ENCODE data around the gene NXT1. TPM values are rescaled to one million over a fixed set of nuclear protein-coding genes. Genes with fewer than 3 reads are reported as not detected.
A peak's percentile ranks its signal among the peaks of the same experiment; 100 is the strongest.

NXT1 gene
- 10 to 100 TPM; 16.5 to 43.4 (median 22.8) TPM for total RNA-seq

DNA sequence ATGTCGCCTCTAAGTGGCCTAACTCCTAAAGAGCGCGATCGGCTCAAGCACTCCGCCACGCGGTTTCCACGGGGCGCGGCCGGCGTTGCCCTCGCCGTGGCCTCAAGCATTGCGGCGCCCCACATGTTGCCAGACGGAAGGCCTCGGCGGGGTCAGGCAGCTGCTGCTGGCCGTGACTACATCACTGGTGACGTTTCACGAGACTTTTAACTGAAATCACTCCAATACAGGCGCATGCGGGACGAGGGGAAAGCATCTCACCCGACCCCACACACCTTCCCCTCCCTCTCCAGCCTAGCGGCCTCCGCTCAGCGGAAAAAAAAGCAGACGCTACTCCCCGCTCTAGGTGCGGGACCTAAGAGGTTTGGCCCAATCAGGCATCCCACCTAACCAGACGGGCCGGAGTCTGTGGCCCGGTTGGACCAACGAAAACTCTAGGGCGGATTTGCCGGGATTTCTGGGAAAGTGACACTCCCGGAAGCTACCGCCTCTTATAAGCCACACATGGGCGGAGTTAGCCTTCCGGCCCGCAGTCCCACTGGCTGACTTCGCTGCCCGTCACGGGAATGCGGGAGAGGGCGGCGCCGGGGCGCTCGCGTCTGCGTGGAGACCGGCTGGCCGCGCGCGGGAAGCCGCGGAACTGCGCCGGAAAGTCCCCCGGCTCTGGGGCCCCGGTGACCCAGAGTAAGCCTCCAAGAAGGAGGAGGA lies at the start of gene NXT1:
NXT1 (plus strand) TSS at position 596 of the 708 bp plus-strand sequence. CDS start 3,251 bp downstream, outside the sequence.
- H3K9me3 ChIP-seq = no peaks in the 10 kb centered on the region
- DNase-seq = peak; percentile 98
- in situ Hi-C loops (cut with MboI; ENCODE audit: low pct_ligation_motif_present in 1 of 4, low pct_unique_long_range_greater_than_20kb in 1 of 4, low sequenced_read_pairs in 3 of 4) (no loop called here), intact Hi-C loops (cut with DNase I; ENCODE audit: low total_unique reads) (loop anchor here (10.0 kb wide), 2 partner anchors 284 to 1894 kb away; partner anchors contain the start of genes CST3 and PYGB)
- no peaks in the 10 kb centered on the region for H3K27me3 ChIP-seq
- TF ChIP-seq, protein P1, sequence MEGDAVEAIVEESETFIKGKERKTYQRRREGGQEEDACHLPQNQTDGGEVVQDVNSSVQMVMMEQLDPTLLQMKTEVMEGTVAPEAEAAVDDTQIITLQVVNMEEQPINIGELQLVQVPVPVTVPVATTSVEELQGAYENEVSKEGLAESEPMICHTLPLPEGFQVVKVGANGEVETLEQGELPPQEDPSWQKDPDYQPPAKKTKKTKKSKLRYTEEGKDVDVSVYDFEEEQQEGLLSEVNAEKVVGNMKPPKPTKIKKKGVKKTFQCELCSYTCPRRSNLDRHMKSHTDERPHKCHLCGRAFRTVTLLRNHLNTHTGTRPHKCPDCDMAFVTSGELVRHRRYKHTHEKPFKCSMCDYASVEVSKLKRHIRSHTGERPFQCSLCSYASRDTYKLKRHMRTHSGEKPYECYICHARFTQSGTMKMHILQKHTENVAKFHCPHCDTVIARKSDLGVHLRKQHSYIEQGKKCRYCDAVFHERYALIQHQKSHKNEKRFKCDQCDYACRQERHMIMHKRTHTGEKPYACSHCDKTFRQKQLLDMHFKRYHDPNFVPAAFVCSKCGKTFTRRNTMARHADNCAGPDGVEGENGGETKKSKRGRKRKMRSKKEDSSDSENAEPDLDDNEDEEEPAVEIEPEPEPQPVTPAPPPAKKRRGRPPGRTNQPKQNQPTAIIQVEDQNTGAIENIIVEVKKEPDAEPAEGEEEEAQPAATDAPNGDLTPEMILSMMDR (IDR thresholded peaks at IDR 0.05) = no peak
- TF ChIP-seq POLR2AphosphoS5 (IDR thresholded peaks at IDR 0.05) = peak; percentile 93 to 95 (median 93)
- peak; percentile 86 for TF ChIP-seq POLR2A (IDR thresholded peaks at IDR 0.05)
- no peak for TF ChIP-seq EP300 (IDR thresholded peaks at IDR 0.05; ENCODE audit: low read depth)
- H3K4me3 ChIP-seq = peak within 1 kb of the TSS; percentile 72 to 98 (median 84)
- peaks cover 16 to 30% (median 18%) of the 10 kb centered on the region in 4 donors for H3K4me1 ChIP-seq
- H3K27ac ChIP-seq = peak within 1 kb of the TSS; percentile 98 to 100 (median 99)
- WGBS, 2 donors (ENCODE audit: low coverage in 1 of 2) = 1% methylated on average over 60 of the region's 65 CpGs; no CpG with 5 or more reads in 1 of the 2 donors
- H3K36me3 ChIP-seq = no peaks in the 10 kb centered on the region

DNA sequence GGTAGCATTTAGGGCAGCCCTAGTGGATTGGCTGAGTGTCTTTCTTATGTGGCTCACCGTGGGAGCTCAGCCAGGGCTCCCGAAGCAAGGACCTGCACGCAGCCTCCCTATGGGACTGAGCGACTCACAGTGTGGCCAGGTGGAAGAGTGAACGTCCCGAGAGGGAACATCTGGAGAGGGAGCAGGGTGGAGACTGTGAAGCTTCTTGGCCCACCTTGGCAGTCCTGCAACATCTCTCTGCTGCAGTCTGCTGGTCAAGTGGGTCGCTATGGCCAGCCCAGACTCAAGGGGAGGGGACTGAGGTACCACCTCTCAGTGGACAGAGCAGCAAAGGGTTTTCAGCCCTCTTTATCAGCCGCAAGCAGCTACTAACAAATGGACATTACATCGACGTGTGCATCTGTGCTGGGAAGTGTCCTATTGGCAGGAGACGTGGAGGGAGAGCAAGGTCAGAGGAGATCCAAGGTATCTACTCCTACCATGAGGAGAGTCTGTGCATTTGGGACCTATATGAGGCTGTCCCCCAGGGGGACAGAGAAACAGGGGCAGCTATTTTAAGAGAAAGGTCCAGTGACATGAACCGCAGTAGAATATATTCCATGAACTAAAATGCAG lies 49.0 kb upstream of the NXT1 start:
- in situ Hi-C loops (cut with MboI; ENCODE audit: low pct_ligation_motif_present in 1 of 4, low pct_unique_long_range_greater_than_20kb in 1 of 4, low sequenced_read_pairs in 3 of 4) = no loop called here
- no peak for DNase-seq
- WGBS, 2 donors (ENCODE audit: low coverage in 1 of 2) = 89% methylated on average over 12 of the region's 12 CpGs; no CpG with 5 or more reads in 1 of the 2 donors
- Histone ChIP-seq H3K27me3 (no peaks in the 10 kb centered on the region), H3K9me3 (no peaks in the 10 kb centered on the region), H3K36me3 (no peaks in the 10 kb centered on the region), H3K4me3 (no peak overlapping the region), H3K4me1 (no peaks in the 10 kb centered on the region), H3K27ac (no peak overlapping the region)
- intact Hi-C loops (cut with DNase I; ENCODE audit: low total_unique reads) = no loop called here
- TF ChIP-seq, protein P1 (IDR thresholded peaks at IDR 0.05) = no peak
- no peak for TF ChIP-seq EP300 (IDR thresholded peaks at IDR 0.05; ENCODE audit: low read depth)
- TF ChIP-seq POLR2AphosphoS5 (IDR thresholded peaks at IDR 0.05) = no peak
- TF ChIP-seq POLR2A (IDR thresholded peaks at IDR 0.05) = no peak

DNA sequence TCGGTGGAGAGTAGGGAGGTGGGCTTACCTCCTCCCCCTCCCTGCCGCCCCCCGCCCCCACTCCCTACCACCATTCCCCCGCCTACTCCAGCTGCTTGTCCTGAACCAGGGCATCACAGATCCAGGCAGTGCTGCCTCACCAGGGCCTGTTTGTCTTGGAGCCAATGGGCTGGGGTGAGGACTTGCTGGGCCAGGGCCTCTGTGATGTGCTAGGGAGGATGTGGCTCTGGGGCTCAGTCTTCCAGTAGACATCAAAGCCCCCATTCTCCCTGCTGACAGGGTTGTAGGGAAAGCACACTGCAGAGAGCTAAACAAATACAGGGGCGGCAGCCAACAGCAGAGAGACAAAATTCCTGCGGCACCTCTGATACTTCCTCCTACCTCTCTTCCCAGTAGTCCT lies 48.2 kb upstream of the NXT1 start:
- Histone ChIP-seq H3K9me3 (no peaks in the 10 kb centered on the region), H3K4me3 (no peak overlapping the region), H3K27me3 (no peaks in the 10 kb centered on the region), H3K36me3 (no peaks in the 10 kb centered on the region), H3K27ac (no peak overlapping the region), H3K4me1 (no peaks in the 10 kb centered on the region)
- no peak for DNase-seq
- WGBS, 2 donors (ENCODE audit: low coverage in 1 of 2) = 76 to 82% methylated on average over 2 to 6 of the region's 6 CpGs
- TF ChIP-seq EP300 (IDR thresholded peaks at IDR 0.05; ENCODE audit: low read depth) (no peak), POLR2A (IDR thresholded peaks at IDR 0.05) (no peak), POLR2AphosphoS5 (IDR thresholded peaks at IDR 0.05) (no peak)
- TF ChIP-seq, protein P1 (IDR thresholded peaks at IDR 0.05) = no peak
- intact Hi-C loops (cut with DNase I; ENCODE audit: low total_unique reads) (no loop called here), in situ Hi-C loops (cut with MboI; ENCODE audit: low pct_ligation_motif_present in 1 of 4, low pct_unique_long_range_greater_than_20kb in 1 of 4, low sequenced_read_pairs in 3 of 4) (no loop called here)

DNA sequence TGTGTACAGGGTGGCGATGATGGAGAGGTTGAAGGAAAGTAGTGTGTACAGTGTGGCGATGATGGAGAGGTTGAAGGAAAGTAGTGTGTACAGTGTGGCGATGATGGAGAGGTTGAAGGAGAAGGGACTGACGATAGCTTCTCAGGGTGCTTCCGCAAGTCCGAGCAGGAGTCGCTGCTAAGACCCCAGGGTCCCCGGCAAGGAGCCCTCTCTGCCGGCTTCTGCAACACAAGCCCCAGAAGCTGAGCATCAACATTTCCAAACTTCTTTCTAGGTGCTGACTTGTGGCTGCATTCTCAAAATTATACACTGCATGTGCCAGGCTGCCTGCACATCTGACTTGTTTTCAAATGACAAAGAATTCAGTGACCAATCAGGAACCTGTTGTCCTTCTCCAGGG lies 47.8 kb upstream of the NXT1 start:
- intact Hi-C loops (cut with DNase I; ENCODE audit: low total_unique reads) = no loop called here
- Histone ChIP-seq H3K4me1 (no peaks in the 10 kb centered on the region), H3K27me3 (no peaks in the 10 kb centered on the region), H3K9me3 (no peaks in the 10 kb centered on the region), H3K4me3 (no peak overlapping the region), H3K27ac (no peak overlapping the region), H3K36me3 (no peaks in the 10 kb centered on the region)
- TF ChIP-seq POLR2A (IDR thresholded peaks at IDR 0.05) (no peak), EP300 (IDR thresholded peaks at IDR 0.05; ENCODE audit: low read depth) (no peak), POLR2AphosphoS5 (IDR thresholded peaks at IDR 0.05) (no peak)
- TF ChIP-seq, protein P1 (IDR thresholded peaks at IDR 0.05) = no peak
- in situ Hi-C loops (cut with MboI; ENCODE audit: low pct_ligation_motif_present in 1 of 4, low pct_unique_long_range_greater_than_20kb in 1 of 4, low sequenced_read_pairs in 3 of 4) = no loop called here
- WGBS, 2 donors (ENCODE audit: low coverage in 1 of 2) = 93% methylated on average over 9 of the region's 9 CpGs; no CpG with 5 or more reads in 1 of the 2 donors
- no peak for DNase-seq

All from transverse colon (tissue), 4 donors.